Vagina (tissue), 2 donors: ENCODE data around the gene KRTAP10-7. TPM values are rescaled to one million over a fixed set of nuclear protein-coding genes. Genes with fewer than 3 reads are reported as not detected.

Experiments used
- DNase-seq, 2 donors: peaks; one replicate each; pipeline ENCODE4 v3.0.0-alpha.2; 2017; ENCODE audit errors: extremely low spot score in 2 of 2
- H3K27ac ChIP-seq: fragments of 200-600 bp; sonication (generic); one replicate; pipeline ENCODE4 v1.5.1; 2019
- H3K27me3 ChIP-seq: fragments of 200-600 bp; sonication (generic); one replicate; pipeline ENCODE4 v1.5.1; 2019
- H3K36me3 ChIP-seq, 2 donors: fragments of 200-600 bp; sonication (generic); one replicate each; pipeline ENCODE4 v1.5.1; 2017 to 2019
- H3K4me1 ChIP-seq: fragments of 200-600 bp; sonication (generic); one replicate; pipeline ENCODE4 v1.5.1; 2019
- H3K4me3 ChIP-seq, 2 donors: fragments of 200-600 bp; sonication (generic); 1 replicate in 1 of 2; 2 replicates in 1 of 2; pipeline ENCODE4 v1.5.1; 2016 to 2019
- H3K9me3 ChIP-seq: fragments of 200-600 bp; sonication (generic); one replicate; pipeline ENCODE4 v1.5.1; 2019
- CTCF ChIP-seq, 3 experiments: fragments of 450-650 bp in 2 of 3; fragments of 200-600 bp in 1 of 3; sonication (generic) in 1 of 3; IDR thresholded peaks; one replicate each; pipeline ENCODE4 v1.5.1; 2017 to 2019; ENCODE audit warnings: antibody characterized with exemption in 3 of 3, mild to moderate bottlenecking in 2 of 3, moderate library complexity in 2 of 3
- POLR2A ChIP-seq, 2 donors: fragments of 450-650 bp; IDR thresholded peaks; one replicate each; pipeline ENCODE4 v1.6.1; 2017; ENCODE audit warnings: antibody characterized with exemption in 2 of 2, mild to moderate bottlenecking in 2 of 2, moderate library complexity in 2 of 2
- POLR2AphosphoS5 ChIP-seq, 2 donors: sonication (generic); formaldehyde crosslinking; IDR thresholded peaks; one replicate each; pipeline ENCODE4 v1.9.0; 2017; ENCODE audit warnings: antibody characterized with exemption in 2 of 2, mild to moderate bottlenecking in 2 of 2, low read depth in 1 of 2; ENCODE audit not compliant: insufficient read depth in 1 of 2
- intact Hi-C: fragments of 100-400 bp; cut with DNase I; formaldehyde crosslinking; loops from one replicate; pipeline ENCODE4 v1.15.1; 2023
- total RNA-seq: library from RNA; depleted of rRNA; stranded (reverse); fragments of >200 nt; gene quantifications from one replicate; pipeline ENCODE4 v1.2.3, GENCODE V29; 2016

KRTAP10-7 gene
- total RNA-seq, 1 donor from 2014 or later = not detected

GRCh38 chr21:44647222-44647552 is 46.8 kb downstream of the KRTAP10-7 start:
- no peak for DNase-seq
- Histone ChIP-seq H3K27me3 (no peaks in the 10 kb centered on the region), H3K9me3 (no peaks in the 10 kb centered on the region), H3K36me3 (no peaks in the 10 kb centered on the region), H3K27ac (no peak overlapping the region), H3K4me3 (no peak overlapping the region), H3K4me1 (no peaks in the 10 kb centered on the region)
- TF ChIP-seq CTCF (IDR thresholded peaks at IDR 0.05) = no peak
- TF ChIP-seq POLR2A (IDR thresholded peaks at IDR 0.05) = no peak
- no peak for TF ChIP-seq POLR2AphosphoS5 (IDR thresholded peaks at IDR 0.05; ENCODE audit: insufficient read depth in 1 of 2, low read depth in 1 of 2)
- intact Hi-C loops = no loop called here

- no peak for DNase-seq
- Histone ChIP-seq H3K27me3 (no peaks in the 10 kb centered on the region), H3K9me3 (no peaks in the 10 kb centered on the region), H3K4me3 (no peak overlapping the region), H3K36me3 (no peaks in the 10 kb centered on the region), H3K27ac (no peak overlapping the region), H3K4me1 (no peaks in the 10 kb centered on the region)
- intact Hi-C loops = no loop called here
- TF ChIP-seq CTCF (IDR thresholded peaks at IDR 0.05) (no peak), POLR2AphosphoS5 (IDR thresholded peaks at IDR 0.05; ENCODE audit: insufficient read depth in 1 of 2, low read depth in 1 of 2) (no peak), POLR2A (IDR thresholded peaks at IDR 0.05) (no peak)
Measured at GRCh38 chr21:44648557-44649311, 48.3 kb downstream of the KRTAP10-7 start.

GRCh38 chr21:44649521-44650100 is 49.2 kb downstream of the KRTAP10-7 start:
- Histone ChIP-seq H3K4me3 (no peak overlapping the region), H3K27ac (no peak overlapping the region), H3K9me3 (no peaks in the 10 kb centered on the region), H3K36me3 (no peaks in the 10 kb centered on the region), H3K4me1 (no peaks in the 10 kb centered on the region), H3K27me3 (no peaks in the 10 kb centered on the region)
- intact Hi-C loops = no loop called here
- no peak for TF ChIP-seq POLR2A (IDR thresholded peaks at IDR 0.05)
- no peak for TF ChIP-seq POLR2AphosphoS5 (IDR thresholded peaks at IDR 0.05; ENCODE audit: insufficient read depth in 1 of 2, low read depth in 1 of 2)
- no peak for TF ChIP-seq CTCF (IDR thresholded peaks at IDR 0.05)
- no peak for DNase-seq

- H3K4me3 ChIP-seq = no peak overlapping the region
- intact Hi-C loops = no loop called here
- H3K36me3 ChIP-seq = no peaks in the 10 kb centered on the region
- H3K27me3 ChIP-seq = no peaks in the 10 kb centered on the region
- H3K9me3 ChIP-seq = no peaks in the 10 kb centered on the region
- TF ChIP-seq CTCF (IDR thresholded peaks at IDR 0.05) = no peak
- TF ChIP-seq POLR2AphosphoS5 (IDR thresholded peaks at IDR 0.05; ENCODE audit: insufficient read depth in 1 of 2, low read depth in 1 of 2) = no peak
- TF ChIP-seq POLR2A (IDR thresholded peaks at IDR 0.05) = no peak
- no peak for DNase-seq
- H3K27ac ChIP-seq = no peak overlapping the region
- no peaks in the 10 kb centered on the region for H3K4me1 ChIP-seq
Measured at GRCh38 chr21:44650265-44650972, 50.0 kb downstream of the KRTAP10-7 start.
